Mesenchymal stem cell (in vitro differentiated cells and primary cell): Measurements from ENCODE around the gene EVX2.

Experiments
- DNase-seq: peaks from one replicate; pipeline ENCODE4 v3.0.0-alpha.2; 2013
- H2AFZ ChIP-seq: one replicate; pipeline ENCODE4 v1.6.1; 2013; ENCODE audit warnings: low read depth, mild to moderate bottlenecking, control low read depth, inconsistent platforms, low read length, moderate library complexity
- H2AK5ac ChIP-seq: 2 replicates; pipeline ENCODE4 v1.6.1; 2013; ENCODE audit warnings: low read length, moderate library complexity, mild to moderate bottlenecking, inconsistent platforms; ENCODE audit not compliant: severe bottlenecking
- H2BK120ac ChIP-seq: one replicate; pipeline ENCODE4 v1.6.1; 2013; ENCODE audit warnings: low read depth, mild to moderate bottlenecking, inconsistent platforms, low read length, moderate library complexity
- H2BK12ac ChIP-seq, 2 experiments: one replicate each; pipeline ENCODE4 v1.6.1; 2013; ENCODE audit warnings: inconsistent platforms in 2 of 2, low read length in 2 of 2, mild to moderate bottlenecking in 2 of 2, moderate library complexity in 2 of 2, control low read depth in 1 of 2
- H2BK15ac ChIP-seq: one replicate; pipeline ENCODE4 v1.6.1; 2013; ENCODE audit warnings: mild to moderate bottlenecking, low read depth, inconsistent platforms; ENCODE audit not compliant: poor library complexity, severe bottlenecking
- H2BK5ac ChIP-seq: 2 replicates; pipeline ENCODE4 v1.6.1; 2013; ENCODE audit warnings: low read depth, mild to moderate bottlenecking, low read length, control low read depth, inconsistent platforms; ENCODE audit not compliant: poor library complexity, severe bottlenecking
- H3K14ac ChIP-seq, 2 experiments: one replicate each; pipeline ENCODE4 v1.6.1; 2013; ENCODE audit warnings: inconsistent platforms in 2 of 2, low read length in 2 of 2, control low read depth in 1 of 2, mild to moderate bottlenecking in 1 of 2, moderate library complexity in 1 of 2
- H3K18ac ChIP-seq, 2 experiments: one replicate each; pipeline ENCODE4 v1.6.1; 2013; ENCODE audit warnings: inconsistent platforms in 2 of 2, low read length in 2 of 2, control low read depth in 1 of 2, low read depth in 1 of 2, mild to moderate bottlenecking in 1 of 2
- H3K23ac ChIP-seq, 2 experiments: one replicate each; pipeline ENCODE4 v1.6.1; 2013; ENCODE audit warnings: inconsistent platforms in 2 of 2, low read length in 2 of 2, mild to moderate bottlenecking in 2 of 2, moderate library complexity in 2 of 2, control low read depth in 1 of 2
- H3K27ac ChIP-seq: 2 replicates; pipeline ENCODE4 v1.5.1; 2013; ENCODE audit warnings: mild to moderate bottlenecking, moderate library complexity, low read length, control low read depth, inconsistent platforms; ENCODE audit not compliant: poor library complexity, severe bottlenecking
- H3K27me3 ChIP-seq, 2 experiments: 2 replicates each; pipeline versions ENCODE4 v1.6.1 to v1.7.0; 2013; ENCODE audit warnings: low read length in 2 of 2, mild to moderate bottlenecking in 2 of 2, moderate library complexity in 2 of 2, control low read depth in 1 of 2, inconsistent platforms in 1 of 2; ENCODE audit not compliant: control insufficient read depth in 1 of 2, insufficient read depth in 1 of 2
- H3K36me3 ChIP-seq, 2 experiments: 2 replicates each; pipeline versions ENCODE4 v1.6.1 to v1.7.0; 2013; ENCODE audit warnings: low read length in 2 of 2, control low read depth in 1 of 2, inconsistent platforms in 1 of 2, low read depth in 1 of 2, mild to moderate bottlenecking in 1 of 2; ENCODE audit not compliant: insufficient read depth in 2 of 2, control insufficient read depth in 1 of 2
- H3K4ac ChIP-seq, 2 experiments: one replicate each; pipeline ENCODE4 v1.6.1; 2013; ENCODE audit warnings: inconsistent platforms in 2 of 2, low read length in 2 of 2, mild to moderate bottlenecking in 2 of 2, moderate library complexity in 2 of 2, control low read depth in 1 of 2, low read depth in 1 of 2
- H3K4me1 ChIP-seq: 2 replicates; pipeline ENCODE4 v1.6.1; 2013; ENCODE audit warnings: low read depth, low read length, control low read depth; ENCODE audit not compliant: control insufficient read depth, insufficient read depth
- H3K4me2 ChIP-seq: 2 replicates; pipeline ENCODE4 v1.6.1; 2013; ENCODE audit warnings: low read length, mild to moderate bottlenecking, inconsistent platforms; ENCODE audit not compliant: poor library complexity, severe bottlenecking
- H3K4me3 ChIP-seq, 2 experiments: 2 replicates each; pipeline versions ENCODE4 v1.5.1 to v1.7.0; 2013; ENCODE audit warnings: low read length in 2 of 2, mild to moderate bottlenecking in 2 of 2, control low read depth in 1 of 2, low read depth in 1 of 2; ENCODE audit not compliant: insufficient read depth in 1 of 2
- H3K79me1 ChIP-seq: replicated peaks from 2 replicates; pipeline ENCODE4 v1.6.1; 2013; ENCODE audit warnings: mild to moderate bottlenecking, control low read depth, low read length, inconsistent platforms; ENCODE audit not compliant: poor library complexity, severe bottlenecking
- H3K9ac ChIP-seq: 2 replicates; pipeline ENCODE4 v1.7.0; 2013; ENCODE audit warnings: mild to moderate bottlenecking, low read length, moderate library complexity
- H3K9me3 ChIP-seq: 2 replicates; pipeline ENCODE4 v1.7.0; 2013; ENCODE audit warnings: mild to moderate bottlenecking, low read length; ENCODE audit not compliant: control insufficient read depth
- H4K8ac ChIP-seq: one replicate; pipeline ENCODE4 v1.6.1; 2013; ENCODE audit warnings: inconsistent platforms, mild to moderate bottlenecking, low read length, moderate library complexity
- H4K91ac ChIP-seq: one replicate; pipeline ENCODE4 v1.6.1; 2013; ENCODE audit warnings: mild to moderate bottlenecking, low read length, inconsistent platforms
- WGBS: methylation state at CpG from one replicate; pipeline ENCODE4 v1.1.7; 2013; ENCODE audit warnings: mixed read lengths; 5-methylcytosine and 5-hydroxymethylcytosine counted together

The EVX2 gene

GRCh38 chr2:176124110-176124946 is 40.6 kb upstream of the EVX2 start:
- Histone ChIP-seq H3K4me3 (peak overlapping the region in 1 of 2 experiments; percentile 84), H2BK5ac (no peak overlapping the region)

DNA sequence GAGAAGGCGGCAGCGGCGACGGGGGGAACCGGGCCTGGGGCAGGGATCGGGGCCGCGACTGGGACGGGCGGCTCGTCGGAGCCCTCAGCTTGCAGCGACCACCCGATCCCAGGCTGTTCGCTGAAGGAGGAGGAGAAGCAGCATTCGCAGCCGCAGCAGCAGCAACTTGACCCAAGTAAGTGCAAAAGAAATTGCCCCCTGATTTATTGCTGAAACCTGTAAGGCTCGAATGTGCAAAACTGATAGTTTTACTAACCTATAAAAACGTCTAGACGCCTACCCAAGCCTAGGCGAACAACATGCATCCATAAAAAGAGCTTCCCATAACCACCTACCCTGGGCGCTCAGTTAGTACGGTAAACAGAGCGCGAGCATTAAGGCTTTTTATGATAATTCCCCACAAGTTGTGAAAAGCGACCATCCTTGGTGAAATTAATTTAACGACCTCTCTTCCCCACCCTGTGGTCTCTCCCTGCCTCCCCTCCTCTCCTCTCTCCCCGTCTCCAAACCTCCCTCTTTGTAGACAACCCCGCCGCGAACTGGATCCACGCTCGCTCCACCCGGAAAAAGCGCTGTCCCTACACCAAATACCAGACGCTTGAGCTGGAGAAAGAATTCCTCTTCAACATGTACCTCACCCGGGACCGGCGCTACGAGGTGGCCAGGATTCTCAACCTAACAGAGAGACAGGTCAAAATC is 39.8 kb upstream of the EVX2 start:
- no peak overlapping the region for H3K23ac ChIP-seq
- 3% methylated on average over 40 of the region's 40 CpGs for WGBS
- no peak overlapping the region for H2BK120ac ChIP-seq
- H3K18ac ChIP-seq = no peak overlapping the region
- H3K4me1 ChIP-seq = peaks cover 22% of the 10 kb centered on the region
- H3K9ac ChIP-seq = peak overlapping the region; percentile 69
- H3K9me3 ChIP-seq = no peaks in the 10 kb centered on the region
- no peak overlapping the region for H3K4ac ChIP-seq
- no peak overlapping the region for H2AK5ac ChIP-seq
- no peaks in the 10 kb centered on the region for H3K79me1 ChIP-seq
- no peak for DNase-seq
- no peak overlapping the region for H3K27ac ChIP-seq
- H4K91ac ChIP-seq = no peak overlapping the region
- H3K14ac ChIP-seq = no peak overlapping the region
- H3K4me3 ChIP-seq = peak overlapping the region; percentile 49 to 84
- H3K36me3 ChIP-seq = no peaks in the 10 kb centered on the region
- peak overlapping the region; percentile 69 for H3K4me2 ChIP-seq
- H2BK12ac ChIP-seq = no peak overlapping the region
- peak overlapping the region; percentile 29 for H2AFZ ChIP-seq
- H2BK15ac ChIP-seq = no peak overlapping the region
- H2BK5ac ChIP-seq = no peak overlapping the region
- H3K27me3 ChIP-seq = peaks cover 39 to 90% of the 10 kb centered on the region in 2 experiments
- H4K8ac ChIP-seq = no peak overlapping the region

More at GRCh38 chr2:176124110-176124946, 40.6 kb upstream of the EVX2 start:
- Histone ChIP-seq H3K4me2 (no peak overlapping the region), H2AK5ac (no peak overlapping the region), H3K18ac (no peak overlapping the region), H3K27ac (no peak overlapping the region), H3K23ac (no peak overlapping the region), H2BK12ac (no peak overlapping the region), H3K79me1 (no peaks in the 10 kb centered on the region), H4K91ac (no peak overlapping the region), H4K8ac (no peak overlapping the region), H3K9me3 (no peaks in the 10 kb centered on the region), H3K14ac (no peak overlapping the region), H3K27me3 (peaks cover 33 to 90% of the 10 kb centered on the region in 2 experiments), H3K36me3 (no peaks in the 10 kb centered on the region), H2BK15ac (no peak overlapping the region), H3K4me1 (peaks cover 28% of the 10 kb centered on the region), H2BK120ac (no peak overlapping the region), H3K9ac (peak overlapping the region; percentile 69), H2AFZ (no peak overlapping the region), H3K4ac (no peak overlapping the region)
- 24% methylated on average over 30 of the region's 34 CpGs for WGBS
- no peak for DNase-seq

DNA sequence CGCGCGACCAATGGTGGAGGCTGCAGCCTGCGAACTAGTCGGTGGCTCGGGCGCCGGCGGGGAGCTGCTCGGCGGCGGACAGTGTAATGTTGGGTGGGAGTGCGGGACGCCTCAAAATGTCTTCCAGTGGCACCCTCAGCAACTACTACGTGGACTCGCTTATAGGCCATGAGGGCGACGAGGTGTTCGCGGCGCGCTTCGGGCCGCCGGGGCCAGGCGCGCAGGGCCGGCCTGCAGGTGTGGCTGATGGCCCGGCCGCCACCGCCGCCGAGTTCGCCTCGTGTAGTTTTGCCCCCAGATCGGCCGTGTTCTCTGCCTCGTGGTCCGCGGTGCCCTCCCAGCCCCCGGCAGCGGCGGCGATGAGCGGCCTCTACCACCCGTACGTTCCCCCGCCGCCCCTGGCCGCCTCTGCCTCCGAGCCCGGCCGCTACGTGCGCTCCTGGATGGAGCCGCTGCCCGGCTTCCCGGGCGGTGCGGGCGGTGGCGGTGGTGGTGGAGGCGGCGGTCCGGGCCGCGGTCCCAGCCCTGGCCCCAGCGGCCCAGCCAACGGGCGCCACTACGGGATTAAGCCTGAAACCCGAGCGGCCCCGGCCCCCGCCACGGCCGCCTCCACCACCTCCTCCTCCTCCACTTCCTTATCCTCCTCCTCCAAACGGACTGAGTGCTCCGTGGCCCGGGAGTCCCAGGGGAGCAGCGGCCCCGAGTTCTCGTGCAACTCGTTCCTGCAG is 39.1 kb upstream of the EVX2 start, which contains the start of gene HOXD9:
Gene HOXD9, plus strand, starts transcription at position 37 of the 728 bp plus-strand sequence. Its CDS starts 50 bp downstream, at position 87.
- no peak within 1 kb of the TSS for H3K27ac ChIP-seq
- H3K9ac ChIP-seq = peak within 1 kb of the TSS; percentile 69
- no peaks in the 10 kb centered on the region for H3K79me1 ChIP-seq
- H2BK12ac ChIP-seq = no peak within 1 kb of the TSS
- no peak within 1 kb of the TSS for H2BK15ac ChIP-seq
- no peak within 1 kb of the TSS for H3K18ac ChIP-seq
- H2AFZ ChIP-seq = peak within 1 kb of the TSS; percentile 29
- WGBS = under 1% methylated on average over 52 of the region's 84 CpGs
- H2BK120ac ChIP-seq = no peak within 1 kb of the TSS
- H3K9me3 ChIP-seq = no peaks in the 10 kb centered on the region
- H3K27me3 ChIP-seq = peaks cover 47 to 90% of the 10 kb centered on the region in 2 experiments
- no peak within 1 kb of the TSS for H4K8ac ChIP-seq
- H3K4ac ChIP-seq = no peak within 1 kb of the TSS
- H4K91ac ChIP-seq = no peak within 1 kb of the TSS
- peak within 1 kb of the TSS in 1 of 2 experiments; percentile 46 for H3K23ac ChIP-seq
- H3K4me3 ChIP-seq = peak within 1 kb of the TSS; percentile 49 to 84
- no peak within 1 kb of the TSS for H2BK5ac ChIP-seq
- H3K4me1 ChIP-seq = peaks cover 18% of the 10 kb centered on the region
- H3K4me2 ChIP-seq = peak within 1 kb of the TSS; percentile 69
- H3K36me3 ChIP-seq = no peaks in the 10 kb centered on the region
- no peak for DNase-seq
- H2AK5ac ChIP-seq = no peak within 1 kb of the TSS
- H3K14ac ChIP-seq = no peak within 1 kb of the TSS
